ENCODE measurements around the gene PLXNA1.

The PLXNA1 gene

DNA sequence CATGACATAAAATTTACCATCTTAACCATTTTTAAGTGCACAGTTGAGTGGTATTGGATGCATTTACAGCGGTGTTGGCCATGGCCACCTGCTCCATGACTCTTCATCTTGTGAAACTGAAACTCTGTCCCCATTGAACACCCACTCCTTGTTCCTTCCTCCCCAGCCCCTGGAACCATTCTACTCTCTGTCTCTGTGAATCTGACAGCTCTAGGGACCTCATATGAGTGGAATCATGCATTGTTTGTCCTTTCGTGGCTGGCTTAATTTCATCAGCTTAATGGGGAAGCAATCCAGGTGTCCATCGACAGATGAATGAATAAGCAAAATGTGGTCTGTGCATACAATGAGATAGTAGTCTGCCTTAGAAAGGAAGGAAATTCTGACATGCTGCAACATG is 42.5 kb downstream of the PLXNA1 start:
- no peak for DNase-seq

- DNase-seq = no peak
These were observed 43.1 kb downstream of the PLXNA1 start for GRCh38 chr3:127026036-127026435.

- no peak for DNase-seq
These were observed 43.7 kb downstream of the PLXNA1 start for GRCh38 chr3:127026661-127027060.

DNA sequence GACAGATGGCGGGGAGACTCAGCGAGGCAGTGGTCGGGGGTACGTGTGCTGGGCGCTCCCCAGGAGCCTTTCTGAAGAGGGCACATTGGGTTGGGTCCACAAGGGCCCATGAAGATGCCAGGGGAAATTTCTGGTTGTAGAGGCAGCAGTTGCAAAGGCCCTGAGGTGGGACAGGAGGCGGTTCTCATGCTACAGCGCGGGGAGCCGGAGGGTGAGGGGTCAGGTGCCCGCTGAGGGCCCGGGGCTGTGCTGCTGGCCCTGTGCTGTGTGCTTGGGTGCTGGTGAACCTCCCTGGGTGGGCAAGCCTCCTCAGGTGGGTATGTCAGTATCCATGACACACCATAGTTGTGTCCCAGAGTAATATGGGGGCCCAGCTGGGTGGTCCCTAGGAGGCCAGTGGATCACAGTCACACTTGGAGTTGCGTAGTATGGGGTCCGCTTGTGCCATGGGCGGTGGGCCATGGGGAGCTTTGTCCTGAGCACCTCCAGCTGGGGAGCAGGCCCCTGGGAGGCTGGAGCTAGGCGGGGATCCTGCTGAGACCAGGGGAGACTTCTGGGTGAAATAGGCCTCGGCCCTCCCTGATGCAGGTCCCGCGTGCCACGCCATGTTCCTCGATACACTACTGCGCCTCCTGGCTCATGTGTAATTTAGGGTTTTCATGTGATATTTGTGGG is 44.3 kb downstream of the PLXNA1 start:
- DNase-seq = no peak

GRCh38 chr3:127027811-127028548 is 45.1 kb downstream of the PLXNA1 start:
- DNase-seq = no peak

DNA sequence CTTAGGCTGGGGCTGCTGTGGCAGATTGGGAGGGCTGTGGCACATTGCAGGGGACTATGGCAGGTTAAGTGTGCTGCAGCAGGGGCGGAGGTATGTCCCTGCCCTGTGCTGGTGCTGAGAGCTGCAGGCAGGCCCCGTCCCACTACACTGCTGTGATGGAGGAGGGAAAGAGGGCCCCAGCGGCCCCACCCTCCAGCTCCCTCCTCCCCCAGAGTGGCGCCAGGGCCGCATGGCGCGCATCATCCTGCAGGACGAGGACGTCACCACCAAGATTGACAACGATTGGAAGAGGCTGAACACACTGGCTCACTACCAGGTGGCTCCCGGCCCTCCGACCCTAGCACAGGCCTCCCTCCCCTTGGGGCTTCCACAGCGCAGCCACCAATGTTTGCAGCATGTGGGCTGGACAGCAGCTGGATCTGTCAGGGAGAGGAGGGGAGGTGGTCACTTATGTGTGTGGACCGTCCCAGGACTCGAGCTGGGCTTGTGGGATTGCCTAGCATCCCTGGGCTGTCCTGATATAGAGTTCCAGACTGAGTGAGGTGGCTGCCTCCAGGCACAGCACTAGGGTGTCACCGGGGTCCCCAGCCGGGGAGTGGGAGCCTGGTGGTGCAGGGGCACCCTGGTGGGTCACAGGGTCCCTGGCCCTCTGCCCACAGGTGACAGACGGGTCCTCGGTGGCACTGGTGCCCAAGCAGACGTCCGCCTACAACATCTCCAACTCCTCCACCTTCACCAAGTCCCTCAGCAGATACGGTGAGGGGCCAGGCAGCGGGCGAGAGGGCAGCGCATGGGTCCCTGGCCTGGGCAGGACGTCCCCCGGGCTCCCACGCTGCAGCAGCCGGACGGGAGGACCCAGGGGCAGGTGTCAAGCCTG is 46.1 kb downstream of the PLXNA1 start:
- DNase-seq = no peak

- DNase-seq = no peak
These were observed 47.0 kb downstream of the PLXNA1 start for GRCh38 chr3:127029658-127030507.

DNA sequence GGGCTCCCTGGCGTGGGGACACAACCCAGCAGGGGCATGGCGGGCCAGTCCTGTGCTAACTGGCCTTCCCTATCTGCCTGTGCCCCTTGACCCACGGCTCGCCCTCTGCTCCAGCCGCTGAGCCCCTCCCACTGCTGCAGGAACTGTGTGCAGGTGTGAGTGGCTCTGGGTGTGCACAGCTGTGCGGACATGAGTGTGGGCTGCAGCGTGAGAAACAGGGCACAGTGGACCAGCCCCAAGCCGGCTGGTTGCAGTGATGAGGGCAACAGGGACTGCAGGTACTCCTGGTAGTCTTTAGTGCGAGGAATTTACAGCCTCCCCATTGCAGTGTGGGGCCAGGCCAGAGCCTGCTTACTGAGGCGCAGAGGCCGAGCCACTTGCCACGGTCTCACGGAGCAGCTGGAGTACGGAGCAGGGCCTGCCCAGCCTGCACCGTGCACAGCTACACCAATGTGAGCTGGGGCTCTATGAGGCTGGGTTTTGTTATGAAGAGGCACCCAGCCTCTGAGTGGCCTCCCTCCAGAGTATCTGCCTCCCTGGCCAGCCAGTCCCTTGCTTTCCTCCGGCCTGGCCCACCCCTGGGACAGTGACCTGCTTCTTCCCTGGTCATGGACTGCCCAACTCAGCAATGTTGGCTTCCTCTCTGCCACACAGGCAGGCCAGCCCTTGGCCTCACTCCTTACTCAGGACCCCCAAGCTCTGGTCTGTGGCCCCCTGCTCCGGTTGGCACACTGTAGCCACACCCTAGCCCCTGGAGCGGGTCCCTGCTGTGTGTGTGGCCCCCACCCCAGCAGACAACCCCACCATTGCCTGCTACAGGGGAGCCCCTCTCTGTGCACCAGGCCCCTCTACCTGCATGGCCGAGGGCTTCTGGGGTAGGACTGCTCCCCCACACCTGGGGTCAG is 47.8 kb downstream of the PLXNA1 start:
- no peak for DNase-seq

GRCh38 chr3:127031413-127031810 is 48.5 kb downstream of the PLXNA1 start:
- no peak for DNase-seq

- no peak for DNase-seq
These were observed 48.9 kb downstream of the PLXNA1 start for GRCh38 chr3:127031845-127032244.

- no peak for DNase-seq
These were observed 49.5 kb downstream of the PLXNA1 start for GRCh38 chr3:127032296-127032990.

All from stimulated activated CD4-positive, alpha-beta T cell treated with anti-CD3 and anti-CD28 coated beads, Interleukin-15, amount 100 ng/mL, for 24 hours (primary cell).